HCEC 1CT (cell line): Measurements from ENCODE around the gene MTCP1.
A peak's percentile ranks its signal among the peaks of the same experiment; 100 is the strongest.

Source experiments
- DNase-seq: peaks from one replicate; pipeline ENCODE4 v3.0.0-alpha.2; 2017

MTCP1 gene

DNA sequence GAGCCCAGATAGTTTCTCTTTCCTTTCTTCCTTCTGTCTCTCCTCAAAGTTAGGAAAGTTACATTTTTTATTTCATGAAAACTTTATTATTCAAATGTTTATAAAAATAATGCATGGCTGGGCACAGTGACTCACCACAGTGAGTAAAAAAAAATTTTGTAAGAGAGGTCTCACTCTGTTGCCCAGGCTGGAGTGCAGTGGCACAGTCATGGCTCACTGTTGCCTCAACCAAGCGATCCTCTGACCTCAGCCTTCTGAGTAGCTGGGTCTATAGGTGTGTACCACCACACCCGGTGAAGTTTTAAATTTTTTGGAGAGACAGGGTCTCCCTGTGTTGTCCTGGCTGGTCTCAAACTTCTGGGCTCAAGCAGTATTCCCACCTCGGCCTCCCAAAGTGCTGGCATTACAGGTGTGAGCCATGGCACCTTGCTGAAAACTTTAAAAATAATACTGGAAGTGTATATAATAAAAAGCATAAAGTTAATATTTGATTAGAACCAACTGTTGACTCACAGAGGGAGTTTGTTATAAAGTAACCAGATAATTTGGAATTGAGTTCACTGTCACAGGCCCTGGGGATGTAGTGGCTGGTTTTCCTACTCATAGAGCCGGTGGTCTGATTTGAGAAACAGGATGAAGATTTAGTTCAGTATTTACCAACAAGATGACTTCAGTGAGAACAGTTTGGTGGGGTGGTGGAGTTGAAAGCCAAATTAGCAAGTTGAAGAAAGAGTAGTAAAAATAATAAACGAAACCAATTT lies 18.0 kb downstream of the MTCP1 start:
- DNase-seq: no peak

DNA sequence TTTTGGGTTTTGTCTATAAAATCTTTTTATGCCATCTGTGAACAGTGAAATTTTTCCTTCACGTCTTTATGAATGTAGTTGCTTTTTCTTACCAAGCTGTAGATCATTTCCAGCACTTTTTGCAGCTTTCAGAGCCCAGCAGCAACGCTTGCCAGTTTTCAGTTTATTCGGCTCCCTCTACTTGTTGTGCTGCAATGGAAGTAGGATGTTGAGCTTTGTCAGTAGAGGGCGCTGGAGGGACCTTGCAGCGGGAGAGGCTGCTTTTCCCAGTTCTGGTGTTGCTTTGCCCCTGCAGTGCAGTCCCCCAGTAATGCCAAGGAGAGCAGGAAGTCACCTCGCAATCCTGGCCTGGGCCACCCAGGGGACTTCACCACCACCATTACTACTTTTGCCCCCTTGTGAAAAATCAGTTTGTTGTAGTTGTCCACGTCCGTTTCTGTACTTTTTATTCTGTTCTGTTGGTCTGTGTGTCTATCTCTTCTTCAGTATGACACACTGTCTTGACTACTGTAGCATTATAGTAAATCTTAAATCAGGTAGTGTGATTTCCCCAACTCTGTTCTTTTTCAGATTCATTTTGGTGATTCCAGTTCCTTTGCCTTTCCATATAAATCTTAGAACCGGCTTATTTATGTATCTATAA lies 21.8 kb downstream of the MTCP1 start:
- peak; percentile 46 for DNase-seq

DNA sequence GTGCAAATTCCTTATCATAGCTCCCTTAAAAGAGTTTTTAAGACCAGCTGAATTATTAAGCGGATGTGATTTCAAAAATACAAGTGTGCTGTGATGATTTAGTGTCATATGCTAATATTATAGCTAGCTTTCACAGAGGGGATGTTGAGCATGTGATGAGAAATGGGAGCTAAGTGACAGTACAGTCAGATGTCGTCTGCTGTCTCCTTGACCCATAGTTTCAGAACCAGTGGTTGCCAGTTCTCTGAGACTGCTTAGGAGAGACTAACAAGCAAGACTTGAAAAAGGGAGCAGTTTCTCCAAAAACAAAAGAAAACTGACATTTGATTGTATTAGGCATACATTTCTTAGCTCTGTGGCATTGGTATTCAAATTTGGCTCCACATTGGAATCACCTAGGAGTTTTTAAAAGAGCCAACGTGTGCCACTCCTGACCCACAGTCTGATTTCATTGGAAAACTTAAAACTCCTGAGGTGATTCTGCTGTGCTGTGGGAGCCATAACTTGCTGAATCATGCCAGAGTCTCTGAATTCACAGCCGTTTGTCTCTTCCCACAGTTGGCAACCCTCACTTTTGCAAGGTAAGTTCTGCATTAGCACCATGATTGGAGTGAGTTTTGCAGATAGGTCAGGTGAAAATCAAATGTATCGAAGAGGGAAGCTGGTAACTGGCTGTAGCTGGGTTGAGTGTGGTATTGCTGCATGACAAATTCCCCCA lies 24.0 kb downstream of the MTCP1 start:
- no peak for DNase-seq

DNA sequence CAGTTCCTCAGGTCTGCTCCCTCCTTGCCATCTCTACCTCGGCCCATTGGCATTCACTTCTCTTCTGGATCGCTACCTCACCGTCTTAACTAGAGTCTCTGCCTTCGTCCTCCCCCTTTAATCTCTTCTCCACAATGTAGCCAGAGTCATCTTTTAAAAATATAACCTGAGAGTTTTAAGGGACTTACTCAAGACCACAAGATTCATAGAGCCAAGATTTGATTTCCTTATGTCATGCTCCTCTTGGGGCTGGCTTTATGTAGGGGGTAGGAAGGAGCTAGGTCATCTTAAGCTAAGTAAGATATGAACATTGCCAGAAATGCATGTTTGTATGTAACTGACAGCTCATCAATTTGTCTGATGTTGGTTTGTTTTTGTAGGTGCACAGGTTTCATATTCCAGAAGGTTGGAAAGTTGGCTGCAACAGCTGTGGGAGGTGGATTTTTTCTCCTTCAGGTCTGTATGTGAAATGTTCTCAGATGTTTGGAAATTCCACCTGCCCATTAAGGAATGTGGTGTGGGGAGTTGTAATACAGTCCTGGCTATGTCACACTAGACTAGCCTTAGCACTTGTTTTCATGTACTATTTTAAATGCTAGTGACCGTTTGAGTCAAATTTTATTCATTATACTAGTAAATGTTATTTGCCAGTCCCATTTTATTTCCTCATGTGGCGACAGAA lies 24.7 kb downstream of the MTCP1 start:
- no peak for DNase-seq

DNA sequence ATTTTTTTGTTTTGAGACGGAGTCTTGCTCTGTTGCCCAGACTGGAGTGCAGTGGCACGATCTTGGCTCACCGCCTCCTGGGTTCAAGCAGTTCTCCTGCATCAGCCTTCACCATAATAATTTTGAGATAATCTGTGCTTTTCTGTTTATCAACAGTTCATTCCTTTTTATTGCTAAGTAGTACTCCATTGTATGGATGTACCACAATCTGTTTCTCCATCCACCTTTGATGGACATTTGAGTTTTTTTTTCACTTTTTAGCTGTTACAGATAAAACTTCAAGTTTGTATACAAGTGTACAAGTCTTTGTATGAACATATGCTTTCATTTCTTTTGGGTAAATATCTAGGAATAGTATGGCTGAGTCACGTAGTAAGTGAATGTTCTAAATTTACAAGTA lies 35.2 kb downstream of the MTCP1 start:
- no peak for DNase-seq

DNA sequence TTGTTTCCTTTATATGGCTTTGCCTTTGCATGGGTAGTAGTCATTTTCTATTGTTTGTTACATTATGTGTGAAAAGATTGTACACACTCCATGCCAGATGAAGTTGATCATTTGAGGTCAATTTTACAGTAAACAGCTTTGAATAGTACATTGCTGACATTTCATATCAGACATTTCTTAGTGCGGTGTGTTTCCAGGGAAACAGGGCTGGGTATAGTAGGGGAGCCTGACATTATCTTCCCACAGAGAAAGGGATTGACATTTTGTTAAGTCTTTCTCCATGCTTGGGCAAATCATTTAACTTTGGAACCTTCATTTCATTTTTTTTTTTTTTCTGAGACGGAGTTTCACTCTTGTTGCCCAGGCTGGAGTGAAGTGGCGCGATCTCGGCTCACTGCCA lies 39.3 kb downstream of the MTCP1 start:
- no peak for DNase-seq

DNA sequence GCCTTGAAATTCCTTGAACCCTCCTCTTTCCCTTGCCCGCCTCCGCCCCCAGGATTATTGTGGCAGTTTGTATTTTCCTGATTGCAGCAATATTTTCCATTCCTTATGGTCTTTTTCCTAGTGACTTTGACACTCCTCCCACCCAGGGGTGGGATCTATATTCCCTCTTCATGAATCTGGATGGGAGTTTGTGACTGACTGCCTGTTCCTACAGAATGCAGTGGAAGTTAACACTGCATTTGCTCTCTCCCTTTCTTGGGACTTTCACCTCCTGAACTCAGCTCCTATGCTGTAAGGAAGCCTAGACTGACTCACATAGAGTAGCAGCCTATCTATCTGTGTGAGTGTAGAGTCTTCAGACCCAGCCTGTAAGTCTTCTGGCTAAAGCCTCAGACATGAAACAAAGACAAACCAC lies 42.1 kb downstream of the MTCP1 start:
- DNase-seq: peak; percentile 51

DNA sequence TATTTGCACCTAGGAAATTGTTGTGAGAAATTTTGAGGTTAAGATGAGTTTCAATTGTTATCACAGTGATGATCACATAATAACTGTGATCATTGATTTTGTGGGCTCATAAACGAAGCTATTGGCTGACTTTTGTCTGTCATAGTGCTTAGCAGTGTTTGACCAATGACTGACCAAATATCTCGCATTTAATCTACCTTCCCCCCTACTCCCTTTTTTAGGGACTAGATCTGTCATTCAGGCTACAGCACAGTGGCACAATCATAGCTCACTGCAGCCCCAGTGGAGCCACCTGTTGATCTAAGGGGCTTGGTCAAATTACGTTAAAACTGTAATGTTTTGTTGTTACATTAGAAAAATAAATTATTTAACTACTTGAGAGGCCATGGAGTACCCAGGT lies 42.8 kb downstream of the MTCP1 start:
- no peak for DNase-seq

DNA sequence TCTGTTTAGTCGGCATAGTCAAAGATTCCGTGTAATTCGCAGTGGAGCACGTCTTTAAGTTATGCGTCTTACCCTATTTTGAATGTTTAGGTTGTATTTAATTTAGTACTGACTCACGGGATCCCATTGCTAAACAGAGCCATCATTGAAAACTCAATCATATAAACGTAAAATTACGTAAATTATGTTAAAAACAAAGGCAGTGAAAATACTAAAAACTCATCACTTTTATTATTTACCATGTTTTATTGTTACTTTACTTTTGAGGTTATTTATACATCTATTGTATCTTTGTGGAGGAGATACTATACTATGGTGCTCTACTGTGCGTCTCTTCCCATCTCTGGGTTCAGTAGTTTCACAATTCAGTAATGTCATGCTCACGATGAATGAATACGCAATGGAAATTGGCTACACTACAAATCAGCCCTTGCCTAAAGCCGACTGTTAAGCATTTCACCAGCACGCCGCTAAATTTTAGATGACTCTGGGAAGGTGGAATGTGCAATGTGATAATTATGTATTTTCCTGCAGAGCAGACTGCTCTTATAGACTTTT lies 43.3 kb downstream of the MTCP1 start:
- peak; percentile 65 for DNase-seq

DNA sequence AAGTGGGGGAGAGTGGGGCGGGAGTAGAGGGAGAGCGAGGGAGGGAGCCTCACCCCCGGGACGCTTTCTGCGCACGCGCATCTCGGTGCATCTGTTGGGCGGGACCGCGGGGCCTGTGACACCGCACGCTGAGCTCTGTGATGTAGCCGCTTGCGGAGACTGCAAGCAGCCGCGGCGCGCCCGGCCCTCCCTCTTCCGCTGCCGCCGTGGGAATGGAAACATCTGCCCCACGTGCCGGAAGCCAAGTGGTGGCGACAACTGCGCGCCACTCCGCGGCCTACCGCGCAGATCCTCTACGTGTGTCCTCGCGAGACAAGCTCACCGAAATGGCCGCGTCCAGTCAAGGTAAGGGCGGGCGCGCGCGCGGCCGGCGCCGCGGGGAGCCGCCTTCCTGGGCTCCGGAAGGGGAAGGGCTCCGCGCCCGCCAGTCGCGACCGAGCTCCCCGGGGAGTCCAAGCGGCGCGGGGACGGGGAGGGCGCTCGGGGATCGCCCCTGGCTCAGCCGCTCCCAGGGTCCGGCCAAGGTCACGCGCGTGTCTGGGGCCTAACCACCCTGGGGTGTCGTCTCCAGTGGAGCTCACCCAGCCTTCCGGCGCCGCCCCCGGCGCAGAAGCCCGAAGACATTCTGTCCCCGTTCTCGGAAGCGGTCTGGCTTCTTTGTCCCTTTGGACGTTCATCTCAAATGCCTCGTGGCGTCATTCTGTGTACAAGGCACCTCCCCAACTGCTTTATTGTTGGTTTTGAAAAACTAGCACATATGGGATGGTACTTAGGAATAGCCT lies 44.0 kb downstream of the MTCP1 start, which contains the start of gene FUNDC2:
FUNDC2 (plus strand) TSS at position 118 of the 782 bp plus-strand sequence; CDS start at position 213, 95 bp downstream.
- DNase-seq: peak; percentile 90

DNA sequence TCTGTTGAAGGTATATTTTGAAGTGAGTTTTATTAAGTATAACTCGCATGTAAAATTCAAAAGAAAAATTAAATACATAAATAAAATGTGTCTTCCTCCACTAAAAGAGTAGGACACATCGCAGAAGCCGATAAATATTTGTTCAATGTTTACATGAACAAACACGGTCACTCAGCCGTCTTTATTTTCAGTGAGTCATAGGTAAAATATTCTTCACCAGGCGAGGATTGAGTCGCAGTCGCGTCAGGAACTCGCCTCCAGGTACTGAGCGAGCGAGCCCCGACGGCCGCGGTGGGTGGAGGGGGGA lies 44.6 kb downstream of the MTCP1 start:
- DNase-seq: no peak

DNA sequence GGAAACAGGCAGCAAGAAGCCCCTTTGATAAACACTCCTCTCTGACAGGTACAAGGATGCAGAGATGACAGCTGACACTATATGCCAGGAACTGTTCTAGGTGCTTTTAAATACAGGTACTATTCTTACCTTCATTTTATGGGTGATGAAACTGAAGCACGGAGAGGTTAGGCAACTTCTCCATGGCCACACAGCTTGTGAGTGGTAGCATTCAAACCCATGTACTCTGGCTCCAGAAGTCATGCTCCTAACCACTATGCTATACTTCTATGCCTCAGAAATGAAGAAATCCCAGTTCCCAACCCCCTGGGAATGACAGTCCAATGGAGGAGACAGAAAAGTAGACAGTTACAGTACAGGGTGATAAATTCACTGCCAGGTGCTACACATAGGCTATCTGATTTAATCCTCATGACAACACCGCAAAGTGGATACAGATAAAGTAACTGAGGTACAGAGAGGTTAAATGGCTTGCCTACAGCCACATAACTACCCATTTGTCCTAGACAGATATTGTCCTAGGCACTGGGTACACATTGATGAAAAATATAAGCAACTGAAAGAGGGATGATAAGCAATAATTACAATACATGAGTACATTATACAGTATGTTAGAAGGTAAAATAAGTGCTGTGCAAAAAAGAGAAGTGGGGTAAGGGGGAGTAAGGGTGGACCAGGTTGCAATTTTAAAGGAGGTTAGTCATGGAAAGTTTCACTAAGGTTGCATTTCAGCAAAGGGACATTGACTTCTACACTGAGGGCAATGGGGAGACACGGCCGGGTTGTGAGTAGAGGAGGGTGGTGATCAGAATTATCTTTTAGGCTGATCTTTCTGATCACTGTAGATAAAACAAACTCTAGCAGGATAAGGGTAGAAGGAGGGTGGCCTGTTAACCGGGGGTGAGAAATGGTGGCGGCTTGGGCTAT lies 46.8 kb downstream of the MTCP1 start:
- no peak for DNase-seq

DNA sequence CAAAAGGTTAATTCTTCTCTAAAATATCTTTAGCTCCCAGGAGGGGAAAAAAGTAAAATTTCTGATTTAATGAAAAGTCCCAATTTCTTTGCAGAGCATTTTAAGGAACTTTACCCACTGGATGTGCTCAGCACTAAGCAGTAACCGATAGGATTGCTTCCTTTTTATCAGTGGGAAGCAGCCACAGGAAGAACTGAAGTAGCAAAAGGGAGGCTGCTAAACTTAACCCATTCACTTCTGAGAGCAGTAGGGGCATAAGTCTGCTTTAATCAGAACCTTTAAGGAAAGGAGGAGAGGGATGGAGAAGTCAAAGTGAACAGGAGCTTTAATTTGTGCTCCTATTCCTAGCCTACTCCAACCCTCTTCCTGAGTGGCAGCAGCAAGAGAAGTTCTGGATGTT lies 48.4 kb downstream of the MTCP1 start, which contains the start of gene F8:
F8 (minus strand) TSS at position 139 of the 400 bp plus-strand sequence. CDS start 171 bp downstream, outside the sequence.
- DNase-seq: no peak

DNA sequence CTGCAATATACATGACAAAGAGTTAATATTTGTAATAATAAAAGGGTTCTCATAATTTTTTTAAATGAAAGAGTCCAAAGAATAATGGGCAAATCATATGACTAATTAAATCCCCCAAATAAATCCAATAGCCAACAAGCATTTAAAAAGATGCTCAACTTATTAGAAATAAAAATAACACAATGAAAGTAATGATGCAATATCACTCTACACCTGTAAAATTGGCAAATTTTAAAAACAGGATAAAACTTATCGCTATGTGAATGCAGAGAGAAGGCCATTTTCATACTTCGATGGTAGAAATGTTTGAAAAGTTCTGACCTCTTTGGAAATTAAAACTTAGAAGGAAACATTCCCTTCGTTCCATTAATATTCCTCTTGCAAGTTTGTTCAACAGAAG lies 50.3 kb downstream of the MTCP1 start:
- DNase-seq: no peak
